Measurements from ENCODE around the gene AUTS2. TPM values are rescaled to one million over a fixed set of nuclear protein-coding genes. Genes with fewer than 3 reads are reported as not detected.

AUTS2 gene
- total RNA-seq, 1 experiment from 2014 or later = 256 TPM

DNA sequence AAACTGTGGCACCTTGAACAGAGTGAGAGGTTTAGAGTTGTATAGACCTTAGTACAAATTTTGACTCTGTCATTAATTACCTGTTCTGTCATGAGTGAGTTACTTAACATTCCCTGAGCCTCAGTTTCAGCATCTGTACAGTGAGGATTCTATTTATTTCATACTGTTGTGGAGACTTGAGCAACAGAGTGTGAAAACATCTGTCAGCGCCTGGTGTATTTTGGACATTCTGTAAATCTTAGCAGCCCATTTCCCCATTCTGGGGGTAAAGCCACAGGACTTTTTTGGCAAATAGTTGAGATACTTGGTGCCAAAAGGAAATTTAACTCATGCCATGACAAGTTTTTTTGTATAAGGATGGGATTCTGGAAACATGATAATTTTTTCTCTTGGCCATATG lies 94.8 kb downstream of the AUTS2 start:
- no peak overlapping the region for H3K4me3 Mint-ChIP-seq
- no peak overlapping the region for H4K91ac ChIP-seq (ENCODE audit: insufficient read length, low read depth, low read length)
- peaks cover 3 to 9% of the 10 kb centered on the region in 2 experiments; a peak in 2 of 4 replicates for H3K4me1 Mint-ChIP-seq
- no peak overlapping the region for H3K27ac ChIP-seq (ENCODE audit: insufficient read length, low read depth, low read length)
- H3K4me2 ChIP-seq (ENCODE audit: insufficient read depth, insufficient read length, low read length) = no peak overlapping the region
- no peak overlapping the region for H4K5ac ChIP-seq (ENCODE audit: insufficient read length, low read depth, low read length)
- no peaks in the 10 kb centered on the region for H4K20me1 ChIP-seq (ENCODE audit: control insufficient read depth, insufficient read depth, insufficient read length)
- no peak overlapping the region for H3K27ac Mint-ChIP-seq
- TF ChIP-seq CTCF (conservative IDR thresholded peaks at IDR 0.05) = no peak
- no peaks in the 10 kb centered on the region; the same call in 1 of the 2 replicates for H3K79me2 ChIP-seq (ENCODE audit: insufficient read depth, low read length)
- H3K23ac ChIP-seq (ENCODE audit: insufficient read length, low read depth, low read length) = no peak overlapping the region
- H3K14ac ChIP-seq (ENCODE audit: insufficient read depth, low read length) = no peak overlapping the region
- no peak overlapping the region for H2AK5ac ChIP-seq (ENCODE audit: insufficient read length, low read length)
- no peak overlapping the region for H3K9ac ChIP-seq (ENCODE audit: extremely low read depth, insufficient read length, low read length)
- no peaks in the 10 kb centered on the region for H3K79me1 ChIP-seq (ENCODE audit: insufficient read depth, low read depth, low read length, poor library complexity, severe bottlenecking)
- H3K56ac ChIP-seq (ENCODE audit: insufficient read length, low read depth, low read length) = no peak overlapping the region
- H4K8ac ChIP-seq (replicated peaks; ENCODE audit: insufficient read length, low read depth, low read length) = no peak overlapping the region
- H2AFZ ChIP-seq (ENCODE audit: low read length) = no peak overlapping the region
- no peaks in the 10 kb centered on the region for H3K9me3 Mint-ChIP-seq
- H3K27me3 ChIP-seq (ENCODE audit: insufficient read depth, low read length) = no peaks in the 10 kb centered on the region
- no peak overlapping the region for H3K18ac ChIP-seq (ENCODE audit: insufficient read length, low read depth, low read length)
- no peak overlapping the region for H2BK12ac ChIP-seq (ENCODE audit: insufficient read length, low read depth, low read length)
- no peak overlapping the region for H2BK15ac ChIP-seq (ENCODE audit: low read depth, low read length)
- WGBS (ENCODE audit: extremely low coverage, insufficient read length, low lambda C conversion rate) = no CpG with 5 or more reads among the region's 1 CpG
- no peaks in the 10 kb centered on the region for H3K23me2 ChIP-seq (ENCODE audit: insufficient read length, low read depth, low read length, poor library complexity, severe bottlenecking)
- H3K4me1 ChIP-seq (ENCODE audit: insufficient read depth, low read length) = no peaks in the 10 kb centered on the region
- no peak overlapping the region for H2BK5ac ChIP-seq (ENCODE audit: insufficient read length, low read length)
- H3K4ac ChIP-seq (ENCODE audit: low read depth, low read length) = no peak overlapping the region
- no peaks in the 10 kb centered on the region; the same call in 1 of the 2 replicates for H3K27me3 Mint-ChIP-seq (ENCODE audit: low read depth)
- H3K36me3 Mint-ChIP-seq (ENCODE audit: insufficient read depth in 1 of 3, low read depth in 3 of 3) = no peaks in the 10 kb centered on the region
- no peak overlapping the region for H2BK20ac ChIP-seq (ENCODE audit: low read depth, low read length, poor library complexity, severe bottlenecking)
- no peaks in the 10 kb centered on the region for H3K9me3 ChIP-seq (ENCODE audit: control insufficient read depth, low read depth, low read length)
- H2BK120ac ChIP-seq (ENCODE audit: low read depth, low read length, poor library complexity, severe bottlenecking) = no peak overlapping the region
- no peak for DNase-seq
- H3T11ph ChIP-seq (ENCODE audit: low read length) = no peak overlapping the region

All from H9 (cell line).